GM19372 (cell line): ENCODE measurements around the gene PAH.

Source experiments
- ATAC-seq: cut with Tn5 transposase; IDR thresholded peaks from one replicate; pipeline ENCODE4 v1.9.1; 2021; ENCODE audit warnings: mild to moderate bottlenecking, low read depth, moderate library complexity; ENCODE audit not compliant: unreplicated experiment

The PAH gene

GRCh38 chr12:102950950-102951619 lies 34.0 kb upstream of the PAH start:
- no peak for ATAC-seq

GRCh38 chr12:102950107-102950949 lies 33.3 kb upstream of the PAH start:
- ATAC-seq: no peak

DNA sequence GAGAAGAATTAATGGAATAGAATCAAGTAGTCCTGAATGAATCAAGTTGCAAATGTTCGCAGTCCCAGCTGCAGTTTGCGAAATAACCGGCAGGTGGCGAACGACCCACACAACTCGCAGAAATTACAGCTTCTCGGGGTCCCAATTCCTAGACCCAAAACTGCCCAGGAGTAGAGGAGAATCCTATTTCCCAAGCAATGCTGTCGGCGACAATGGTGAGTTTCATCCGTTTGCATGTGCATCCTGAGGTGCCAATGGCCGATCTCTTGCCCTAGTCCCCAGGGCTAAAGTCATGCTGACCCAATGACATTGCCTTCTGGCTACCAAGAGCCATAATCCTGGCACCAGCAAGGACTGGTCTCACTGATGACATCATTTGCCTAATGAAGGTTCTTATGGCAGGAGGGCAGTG lies 31.9 kb upstream of the PAH start:
- no peak for ATAC-seq

GRCh38 chr12:102946042-102946441 lies 29.0 kb upstream of the PAH start:
- ATAC-seq: no peak

DNA sequence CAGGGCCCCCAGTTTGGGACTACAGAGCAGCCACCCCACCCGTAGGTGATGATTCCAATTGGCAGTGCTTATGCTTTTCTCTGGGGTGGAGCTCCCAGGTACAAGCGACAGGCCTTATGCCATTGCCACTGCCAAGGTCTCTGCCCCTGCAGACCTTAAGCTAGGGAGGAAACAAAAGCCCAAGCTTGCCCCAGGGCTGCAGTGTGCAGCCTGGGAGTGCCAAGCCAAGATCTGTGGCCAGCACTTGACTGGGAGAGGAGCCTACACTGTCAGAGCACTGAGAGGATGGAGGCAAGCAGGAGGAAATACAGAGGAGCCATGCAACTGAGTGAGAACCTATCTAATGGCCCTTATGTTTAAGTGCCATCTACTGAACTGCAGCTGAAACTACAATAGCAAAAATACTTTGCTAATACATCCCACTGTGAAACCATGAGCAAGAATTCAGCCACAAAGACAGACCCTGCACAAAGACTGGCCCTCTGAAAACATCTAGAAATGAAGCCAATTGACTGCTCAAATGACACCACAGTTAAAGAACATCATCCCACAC lies 22.7 kb upstream of the PAH start:
- ATAC-seq: no peak

DNA sequence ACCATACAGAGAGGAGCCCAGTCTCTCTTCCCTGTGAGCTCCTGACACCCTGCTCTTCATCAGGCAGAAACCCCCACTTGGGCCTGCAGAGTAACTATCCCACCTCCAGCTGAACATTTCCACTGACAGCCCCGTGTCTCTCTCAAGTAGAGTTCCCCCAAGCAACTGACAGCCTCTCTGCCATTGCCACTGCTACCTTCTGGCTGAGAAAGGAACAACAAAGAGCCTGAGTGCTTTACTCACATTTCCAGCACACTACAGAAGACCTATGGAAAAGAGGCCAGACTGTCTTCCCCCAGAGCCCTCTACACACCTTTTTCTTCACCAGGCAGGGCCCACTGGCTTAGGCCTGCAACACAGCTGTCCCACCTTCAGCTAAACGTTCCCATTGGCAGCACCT lies 22.0 kb upstream of the PAH start:
- no peak for ATAC-seq

DNA sequence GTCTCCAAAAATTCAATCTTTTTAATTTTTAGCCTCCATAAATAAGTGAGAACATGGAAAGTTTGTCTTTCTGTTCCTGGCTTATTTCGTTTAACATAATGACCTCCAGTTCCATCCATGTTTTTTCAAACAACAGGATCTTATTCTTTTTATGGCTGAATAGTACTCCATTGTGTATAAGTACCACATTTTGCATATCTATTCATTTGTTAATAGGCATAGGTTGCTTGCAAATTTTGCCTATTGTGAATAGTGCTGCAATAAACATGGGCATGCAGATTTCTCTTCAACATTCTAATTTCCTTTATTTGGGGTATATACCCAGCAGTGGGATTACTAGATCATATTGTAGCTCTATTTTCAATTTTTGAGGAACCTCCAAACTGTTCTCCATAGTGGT lies 16.1 kb upstream of the PAH start:
- ATAC-seq: no peak

DNA sequence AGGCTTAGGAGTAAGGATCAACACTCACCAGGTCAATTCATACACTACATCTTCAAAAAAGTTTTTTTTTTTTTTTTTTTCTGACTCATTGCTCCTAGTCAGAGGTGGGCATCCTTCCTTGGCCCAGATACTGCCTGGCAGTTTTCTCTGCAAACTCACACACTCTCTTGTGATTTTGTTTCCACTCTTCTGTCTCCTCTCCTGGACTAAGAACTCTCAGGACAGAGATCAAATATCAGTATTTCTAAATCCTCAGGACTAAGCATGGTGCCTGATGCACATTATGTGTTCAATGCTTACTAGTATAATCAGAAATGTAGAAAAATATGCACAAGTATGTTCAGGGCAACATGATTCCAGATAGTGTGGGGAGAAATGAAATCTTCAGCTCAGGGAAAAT lies 10.2 kb upstream of the PAH start:
- ATAC-seq: no peak

DNA sequence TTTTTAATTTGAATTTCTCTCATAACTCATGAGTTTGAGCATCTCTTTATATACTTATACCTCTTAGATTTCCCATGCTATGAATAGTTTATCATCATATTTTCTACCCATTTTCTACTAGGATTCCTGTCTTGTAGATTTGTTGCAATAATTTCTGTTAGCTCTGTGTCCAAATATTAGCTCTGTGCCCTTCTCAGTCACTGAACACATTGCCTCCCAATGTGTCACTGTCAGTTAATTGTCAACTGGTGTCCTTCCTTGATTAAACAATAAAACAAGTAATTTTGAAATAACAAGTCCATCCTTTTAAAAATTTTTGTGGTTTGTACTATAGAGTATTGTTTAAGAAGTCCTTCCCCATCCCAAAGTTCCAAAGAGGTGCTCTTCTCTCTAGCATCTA lies 4.2 kb upstream of the PAH start:
- ATAC-seq: no peak

- no peak for ATAC-seq
These were observed 3.2 kb upstream of the PAH start for GRCh38 chr12:102920271-102920670.

DNA sequence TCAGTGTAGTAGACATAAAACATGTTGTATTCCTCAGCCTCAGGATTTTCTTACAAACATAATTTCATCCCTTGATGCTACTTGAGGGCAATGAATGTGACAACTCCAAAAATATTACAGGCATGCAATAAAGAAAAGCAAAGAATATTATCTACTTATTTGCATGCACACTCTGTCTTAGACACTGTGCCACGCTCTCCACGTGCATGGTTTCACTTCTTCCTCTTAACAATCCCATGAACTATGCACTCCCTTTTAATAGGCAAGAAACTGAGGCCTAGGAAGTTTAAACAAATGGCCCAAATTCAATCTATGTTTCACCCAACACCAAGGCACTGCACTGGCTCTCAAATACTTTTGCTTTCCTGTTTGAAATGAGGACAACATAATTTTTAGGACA lies 1.8 kb upstream of the PAH start:
- ATAC-seq: no peak

- ATAC-seq: no peak
These were observed 605 bp downstream of the PAH start for GRCh38 chr12:102916252-102917025.

GRCh38 chr12:102913453-102914226 lies 3.4 kb downstream of the PAH start:
- ATAC-seq: no peak

DNA sequence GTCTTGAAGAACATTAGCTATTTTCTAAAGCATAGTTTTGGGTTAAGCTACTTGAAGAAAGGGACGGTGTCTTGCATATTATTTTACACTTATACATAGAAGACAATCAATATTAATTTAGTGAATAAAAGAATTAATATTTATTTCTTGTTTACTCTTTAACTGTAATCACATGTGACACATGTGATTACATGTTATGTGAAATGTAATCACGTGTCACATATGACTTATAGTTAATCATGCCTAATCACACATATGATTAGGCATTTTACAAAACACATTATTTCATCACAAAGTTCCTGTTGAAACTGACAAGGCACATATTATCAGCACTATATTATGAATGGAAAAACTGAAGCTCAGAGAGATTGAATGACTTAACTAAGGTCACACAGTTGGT lies 4.8 kb downstream of the PAH start:
- ATAC-seq: no peak

- ATAC-seq: no peak
These were observed 5.7 kb downstream of the PAH start for GRCh38 chr12:102911320-102911719.

DNA sequence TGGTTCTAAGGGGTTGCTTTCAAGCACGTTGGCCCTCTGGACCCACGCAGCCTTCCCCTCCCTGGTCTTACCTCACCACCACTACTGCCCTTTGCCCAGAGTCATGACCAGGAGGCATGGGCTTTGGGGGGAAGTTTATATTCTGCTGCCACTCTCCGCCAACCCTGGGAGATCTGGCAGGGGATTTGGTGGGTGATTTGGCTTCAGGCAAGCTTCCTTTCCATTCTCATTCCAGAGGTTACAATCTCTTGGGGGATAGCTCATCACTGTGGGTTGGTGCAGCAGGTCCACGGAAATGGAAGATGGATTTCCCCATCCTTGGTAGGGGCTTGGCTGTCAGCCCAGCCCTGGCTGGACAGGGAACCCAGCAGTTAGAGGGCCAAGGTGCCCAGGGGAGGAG lies 6.3 kb downstream of the PAH start:
- no peak for ATAC-seq

- ATAC-seq: no peak
These were observed 6.9 kb downstream of the PAH start for GRCh38 chr12:102910137-102910536.

- no peak for ATAC-seq
These were observed 9.1 kb downstream of the PAH start for GRCh38 chr12:102907918-102908317.

DNA sequence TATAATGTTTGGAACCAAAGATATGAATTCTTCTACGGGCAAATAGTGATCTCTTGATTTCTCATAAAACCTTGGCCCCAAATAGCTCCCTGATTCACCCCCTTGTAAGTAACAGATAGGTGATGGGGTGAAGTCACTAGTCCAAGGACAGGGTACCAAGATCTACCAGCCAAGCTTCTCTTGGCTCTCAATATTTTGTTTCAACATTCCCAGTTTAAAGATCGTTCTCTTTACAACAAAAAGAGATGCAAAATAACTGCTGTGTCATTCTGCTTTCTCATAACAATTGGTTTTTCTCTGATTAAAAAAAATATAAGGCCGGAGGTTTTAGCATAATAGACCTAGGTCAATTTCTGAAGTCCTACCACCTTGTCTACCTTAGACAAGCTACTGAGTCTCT lies 11.8 kb downstream of the PAH start:
- ATAC-seq: no peak

- ATAC-seq: no peak
These were observed 13.6 kb downstream of the PAH start for GRCh38 chr12:102903337-102904007.
